Endothelial cell of umbilical vein (primary cell): ENCODE measurements around the gene KCNH1. TPM values are rescaled to one million over a fixed set of nuclear protein-coding genes. Genes with fewer than 3 reads are reported as not detected.

ENCODE experiments used
- BruUV-seq: library from RNA; stranded (reverse); fragments of 400-500 nt; replicated peaks from 2 replicates; lab custom pipeline; 2021; lab: Mats Ljungman, UMichigan
- CTCF ChIA-PET: fragments of 300-600, 350-600 bp; sonication (Branson Sonifier 250); formaldehyde crosslinking; loops from one replicate; lab custom pipeline; 2021; ENCODE audit warnings: antibody characterized with exemption, inconsistent platforms; lab: Charles Lee
- POLR2A ChIA-PET: fragments of 300-600, 350-600 bp; sonication (Branson Sonifier 250); formaldehyde crosslinking; loops from one replicate; lab custom pipeline; 2021; ENCODE audit warnings: antibody characterized with exemption, inconsistent platforms; lab: Charles Lee
- DNase-seq: peaks from one replicate; pipeline ENCODE4 v3.0.0-alpha.2; 2011; ENCODE audit warnings: low read depth, low spot score
- FAIRE-seq: peaks from 2 replicates; lab custom pipeline; 2011; peaks lifted over from hg19 to GRCh38; lab: Jason Lieb, UNC
- H2AFZ ChIP-seq: 2 replicates; pipeline ENCODE4 v1.6.0; 2012; ENCODE audit warnings: low read depth, low read length, control low read depth, inconsistent platforms
- H3K27ac ChIP-seq: 2 replicates; pipeline ENCODE4 v1.5.1; 2011; ENCODE audit warnings: low read depth, mild to moderate bottlenecking, control low read depth, low read length, moderate library complexity; ENCODE audit not compliant: insufficient read depth
- H3K27me3 ChIP-seq, 2 experiments: 2 replicates each; pipeline versions ENCODE4 v1.6.0 to v1.6.1; 2011; ENCODE audit warnings: low read length in 2 of 2, mixed read lengths in 1 of 2; ENCODE audit not compliant: control insufficient read depth in 2 of 2, insufficient read depth in 2 of 2
- H3K36me3 ChIP-seq, 2 experiments: 2 replicates in 1 of 2; 3 replicates in 1 of 2; pipeline ENCODE4 v1.5.1; 2011; ENCODE audit warnings: low read length in 2 of 2, mild to moderate bottlenecking in 1 of 2, moderate library complexity in 1 of 2; ENCODE audit not compliant: control insufficient read depth in 2 of 2, insufficient read depth in 2 of 2; ENCODE audit errors: extremely low read depth in 1 of 2
- H3K4me1 ChIP-seq: 3 replicates; pipeline ENCODE4 v1.5.1; 2011; ENCODE audit warnings: mild to moderate bottlenecking, low read length; ENCODE audit not compliant: control insufficient read depth, insufficient read depth; ENCODE audit errors: extremely low read depth
- H3K4me2 ChIP-seq: 2 replicates; pipeline ENCODE4 v1.6.1; 2011; ENCODE audit warnings: low read length, control low read depth, mixed read lengths; ENCODE audit not compliant: insufficient read depth
- H3K4me3 ChIP-seq, 3 experiments: fragments of 200-600 bp in 1 of 3; sonication (generic), shearing (Covaris generic) in 1 of 3; replicated peaks in 1 of 3; 2 replicates each; pipeline ENCODE4 v1.5.1; 2011 to 2016; ENCODE audit warnings: control low read depth in 3 of 3, low read length in 3 of 3, mild to moderate bottlenecking in 2 of 3, inconsistent platforms in 1 of 3, low read depth in 1 of 3, moderate library complexity in 1 of 3; ENCODE audit not compliant: insufficient read depth in 1 of 3
- H3K79me2 ChIP-seq: 2 replicates; pipeline ENCODE4 v1.6.0; 2012; ENCODE audit warnings: low read length, inconsistent platforms; ENCODE audit not compliant: control insufficient read depth, insufficient read depth
- H3K9ac ChIP-seq: replicated peaks from 2 replicates; pipeline ENCODE3; 2011; ENCODE audit warnings: low read length, control low read depth; ENCODE audit not compliant: insufficient read depth; ENCODE audit errors: extremely low read depth
- H3K9me1 ChIP-seq: replicated peaks from 3 replicates; pipeline ENCODE4 v1.6.0; 2011; ENCODE audit warnings: mild to moderate bottlenecking, low read length; ENCODE audit not compliant: control insufficient read depth, insufficient read depth; ENCODE audit errors: extremely low read depth
- H3K9me3 ChIP-seq: replicated peaks from 2 replicates; pipeline ENCODE4 v1.5.1; 2012; ENCODE audit warnings: low read length, inconsistent platforms; ENCODE audit not compliant: control insufficient read depth, insufficient read depth
- H4K20me1 ChIP-seq: replicated peaks from 2 replicates; pipeline ENCODE3; 2011; ENCODE audit warnings: mild to moderate bottlenecking, low read length; ENCODE audit not compliant: control insufficient read depth, insufficient read depth; ENCODE audit errors: extremely low read depth
- EZH2 ChIP-seq: IDR thresholded peaks from 2 replicates; pipeline ENCODE4 v1.6.1; 2012; ENCODE audit warnings: borderline replicate concordance, low read depth, mild to moderate bottlenecking, moderate library complexity, low read length, inconsistent platforms; ENCODE audit not compliant: severe bottlenecking
- GATA2 ChIP-seq: IDR thresholded peaks from 2 replicates; pipeline ENCODE4 v1.7.0; 2011; ENCODE audit warnings: low read depth, mild to moderate bottlenecking, moderate library complexity, mixed read lengths, low read length; ENCODE audit not compliant: insufficient read length, insufficient read depth
- JUN ChIP-seq: IDR thresholded peaks from 2 replicates; pipeline ENCODE4 v1.6.1; 2011; ENCODE audit warnings: borderline replicate concordance, low read depth; ENCODE audit not compliant: insufficient read length, insufficient read depth
- MYC ChIP-seq: IDR thresholded peaks from one replicate; pipeline ENCODE4 v1.6.1; 2011; ENCODE audit warnings: mild to moderate bottlenecking, low read depth, low read length
- POLR2A ChIP-seq: IDR thresholded peaks from 2 replicates; pipeline ENCODE4 v1.6.1; 2012; ENCODE audit warnings: low read depth, mild to moderate bottlenecking, control low read depth, low read length
- POLR2AphosphoS5 ChIP-seq: IDR thresholded peaks from 2 replicates; pipeline ENCODE4 v1.6.1; 2012; ENCODE audit warnings: low read depth, mild to moderate bottlenecking, control low read depth, low read length, moderate library complexity; ENCODE audit not compliant: insufficient read depth
- dilution Hi-C: fragments of 300-500 bp; cut with MboI; formaldehyde crosslinking; loops from one replicate; pipeline ENCODE4 v1.15.0; 2019; ENCODE audit warnings: low sequenced_read_pairs; ENCODE audit not compliant: extremely low pct_ligation_motif_present
- intact Hi-C: fragments of 100-400 bp; cut with micrococcal nuclease; formaldehyde crosslinking; loops from one replicate; pipeline ENCODE4 v1.10.0; 2022
- polyA plus RNA-seq, 4 experiments: library from polyadenylated mRNA; depleted of rRNA in 3 of 4; stranded (reverse) in 3 of 4; unstranded in 1 of 4; fragments of >200 nt; gene quantifications; 2 replicates each; pipeline versions ENCODE4 v1.2.1 to v1.2.3, GENCODE V29; 2011 to 2012; ENCODE audit warnings: missing spikeins in 1 of 4
- total RNA-seq: library from RNA; stranded (reverse); gene quantifications from 2 replicates; pipeline ENCODE4 v1.2.3, GENCODE V29; 2021
- TF ChIP-seq, protein P1 (sequence below): IDR thresholded peaks from 2 replicates; pipeline ENCODE4 v1.6.1; 2011; ENCODE audit not compliant: insufficient read depth, insufficient read length
- TF ChIP-seq, protein P2 (sequence below), 2 donors: IDR thresholded peaks; 1 replicate in 1 of 2; 2 replicates in 1 of 2; pipeline ENCODE4 v1.5.1; 2011; ENCODE audit warnings: low read length in 2 of 2, mild to moderate bottlenecking in 2 of 2, moderate library complexity in 2 of 2, control low read depth in 1 of 2, inconsistent platforms in 1 of 2, low read depth in 1 of 2; ENCODE audit not compliant: insufficient read depth in 1 of 2; ENCODE audit errors: extremely low read depth in 1 of 2

KCNH1 gene
- total and polyA plus RNA-seq, 2 donors (not counting 3 experiments of a cell fraction or from before 2014, with no cell fraction given): not detected

DNA sequence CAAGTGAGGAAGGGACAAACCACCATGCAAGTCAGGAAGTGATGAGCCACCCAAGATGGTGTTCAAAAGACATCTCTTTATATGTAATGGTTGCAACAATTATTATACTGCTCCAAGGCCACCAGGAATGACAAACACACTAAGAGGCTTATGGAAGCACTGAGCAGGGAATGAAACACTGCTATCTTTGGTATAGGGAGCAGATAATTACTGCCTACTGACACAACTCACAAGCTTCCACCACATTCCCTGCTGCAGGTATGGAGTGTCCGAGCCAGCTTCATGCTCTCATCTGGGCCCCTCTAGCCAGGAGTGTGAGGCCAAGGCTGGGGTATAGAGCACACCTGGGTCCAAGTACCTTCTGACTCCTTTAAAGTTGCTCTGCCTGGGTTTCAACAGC, 433.9 kb downstream of the KCNH1 start:
- H3K9me3 ChIP-seq: peaks cover 4% of the 10 kb centered on the region
- no peaks in the 10 kb centered on the region for H3K9me1 ChIP-seq
- H3K4me1 ChIP-seq: no peaks in the 10 kb centered on the region
- intact Hi-C loops: no loop called here
- H3K27me3 ChIP-seq: no peaks in the 10 kb centered on the region
- H3K4me3 ChIP-seq: no peak overlapping the region
- no peaks in the 10 kb centered on the region for H3K36me3 ChIP-seq
- no peak overlapping the region for H2AFZ ChIP-seq
- TF ChIP-seq, protein P1, sequence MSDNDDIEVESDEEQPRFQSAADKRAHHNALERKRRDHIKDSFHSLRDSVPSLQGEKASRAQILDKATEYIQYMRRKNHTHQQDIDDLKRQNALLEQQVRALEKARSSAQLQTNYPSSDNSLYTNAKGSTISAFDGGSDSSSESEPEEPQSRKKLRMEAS: no peak
- TF ChIP-seq, protein P2, sequence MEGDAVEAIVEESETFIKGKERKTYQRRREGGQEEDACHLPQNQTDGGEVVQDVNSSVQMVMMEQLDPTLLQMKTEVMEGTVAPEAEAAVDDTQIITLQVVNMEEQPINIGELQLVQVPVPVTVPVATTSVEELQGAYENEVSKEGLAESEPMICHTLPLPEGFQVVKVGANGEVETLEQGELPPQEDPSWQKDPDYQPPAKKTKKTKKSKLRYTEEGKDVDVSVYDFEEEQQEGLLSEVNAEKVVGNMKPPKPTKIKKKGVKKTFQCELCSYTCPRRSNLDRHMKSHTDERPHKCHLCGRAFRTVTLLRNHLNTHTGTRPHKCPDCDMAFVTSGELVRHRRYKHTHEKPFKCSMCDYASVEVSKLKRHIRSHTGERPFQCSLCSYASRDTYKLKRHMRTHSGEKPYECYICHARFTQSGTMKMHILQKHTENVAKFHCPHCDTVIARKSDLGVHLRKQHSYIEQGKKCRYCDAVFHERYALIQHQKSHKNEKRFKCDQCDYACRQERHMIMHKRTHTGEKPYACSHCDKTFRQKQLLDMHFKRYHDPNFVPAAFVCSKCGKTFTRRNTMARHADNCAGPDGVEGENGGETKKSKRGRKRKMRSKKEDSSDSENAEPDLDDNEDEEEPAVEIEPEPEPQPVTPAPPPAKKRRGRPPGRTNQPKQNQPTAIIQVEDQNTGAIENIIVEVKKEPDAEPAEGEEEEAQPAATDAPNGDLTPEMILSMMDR (IDR thresholded peaks at IDR 0.05; ENCODE audit: extremely low read depth in 1 of 2, insufficient read depth in 1 of 2, low read depth in 1 of 2, low read length in 2 of 2): no peak
- TF ChIP-seq MYC (no peak), EZH2 (no peak), POLR2AphosphoS5 (no peak), POLR2A (no peak)
- dilution Hi-C loops: no loop called here
- H3K4me2 ChIP-seq: no peak overlapping the region
- BruUV-seq: no TSS peak
- FAIRE-seq: no peak
- no peak overlapping the region for H3K27ac ChIP-seq
- DNase-seq: no peak
- ChIA-PET POLR2A (no interaction called here), CTCF (no interaction called here)
- no peaks in the 10 kb centered on the region for H3K79me2 ChIP-seq
- no peaks in the 10 kb centered on the region for H4K20me1 ChIP-seq
- H3K9ac ChIP-seq: no peak overlapping the region

DNA sequence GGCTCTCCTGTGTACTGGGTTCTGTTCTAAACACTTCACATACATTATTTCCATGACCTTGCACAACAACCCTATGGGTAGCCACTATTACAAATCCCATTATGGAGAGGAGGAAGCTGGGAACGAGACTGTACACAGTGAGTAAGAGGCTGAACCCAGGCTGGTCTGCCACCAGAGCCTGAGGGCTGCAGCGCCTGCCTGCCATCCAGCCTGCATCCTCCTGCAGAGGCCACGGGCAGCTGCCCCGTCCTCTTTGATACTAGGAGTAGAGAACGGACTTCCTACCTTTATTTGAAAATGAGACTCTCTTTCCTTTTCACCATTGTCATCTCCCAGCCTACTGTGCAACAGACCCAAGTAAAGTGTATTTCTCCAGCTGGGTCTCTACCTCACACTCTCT, 435.3 kb downstream of the KCNH1 start:
- ChIA-PET POLR2A (no interaction called here), CTCF (no interaction called here)
- no peak overlapping the region for H3K27ac ChIP-seq
- no peaks in the 10 kb centered on the region for H3K79me2 ChIP-seq
- BruUV-seq: no TSS peak
- H3K4me3 ChIP-seq: no peak overlapping the region
- no peaks in the 10 kb centered on the region for H3K9me1 ChIP-seq
- peaks cover 5% of the 10 kb centered on the region for H3K9me3 ChIP-seq
- no peak for DNase-seq
- dilution Hi-C loops (no loop called here), intact Hi-C loops (no loop called here)
- H3K27me3 ChIP-seq: no peaks in the 10 kb centered on the region
- H3K36me3 ChIP-seq: no peaks in the 10 kb centered on the region
- H3K9ac ChIP-seq: no peak overlapping the region
- no peak overlapping the region for H2AFZ ChIP-seq
- no peak for FAIRE-seq
- H3K4me1 ChIP-seq: no peaks in the 10 kb centered on the region
- H3K4me2 ChIP-seq: no peak overlapping the region
- TF ChIP-seq, protein P1: no peak
- no peak for TF ChIP-seq MYC
- no peak for TF ChIP-seq JUN
- no peak for TF ChIP-seq GATA2
- H4K20me1 ChIP-seq: no peaks in the 10 kb centered on the region
